Endothelial cell of umbilical vein (primary cell): ENCODE data around the gene MREG.

Source experiments
- CTCF ChIP-seq, 2 donors: IDR thresholded peaks; 1 replicate in 1 of 2; 2 replicates in 1 of 2; pipeline ENCODE4 v1.5.1; 2011; ENCODE audit warnings: low read length in 2 of 2, mild to moderate bottlenecking in 2 of 2, moderate library complexity in 2 of 2, control low read depth in 1 of 2, inconsistent platforms in 1 of 2, low read depth in 1 of 2; ENCODE audit not compliant: insufficient read depth in 1 of 2; ENCODE audit errors: extremely low read depth in 1 of 2
- EZH2 ChIP-seq: IDR thresholded peaks from 2 replicates; pipeline ENCODE4 v1.6.1; 2012; ENCODE audit warnings: borderline replicate concordance, low read depth, mild to moderate bottlenecking, moderate library complexity, low read length, inconsistent platforms; ENCODE audit not compliant: severe bottlenecking
- FOS ChIP-seq: IDR thresholded peaks from 2 replicates; pipeline ENCODE4 v1.6.1; 2011; ENCODE audit warnings: mild to moderate bottlenecking, low read length, moderate library complexity, borderline replicate concordance; ENCODE audit not compliant: insufficient read depth
- JUN ChIP-seq: IDR thresholded peaks from 2 replicates; pipeline ENCODE4 v1.6.1; 2011; ENCODE audit warnings: borderline replicate concordance, low read depth; ENCODE audit not compliant: insufficient read length, insufficient read depth
- MAX ChIP-seq: IDR thresholded peaks from 2 replicates; pipeline ENCODE4 v1.6.1; 2011; ENCODE audit not compliant: insufficient read depth, insufficient read length
- MYC ChIP-seq: IDR thresholded peaks from one replicate; pipeline ENCODE4 v1.6.1; 2011; ENCODE audit warnings: mild to moderate bottlenecking, low read depth, low read length
- POLR2A ChIP-seq: IDR thresholded peaks from 2 replicates; pipeline ENCODE4 v1.6.1; 2012; ENCODE audit warnings: low read depth, mild to moderate bottlenecking, control low read depth, low read length
- POLR2AphosphoS5 ChIP-seq: IDR thresholded peaks from 2 replicates; pipeline ENCODE4 v1.6.1; 2012; ENCODE audit warnings: low read depth, mild to moderate bottlenecking, control low read depth, low read length, moderate library complexity; ENCODE audit not compliant: insufficient read depth

GRCh38 chr2:215917953-215918620 lies 95.3 kb downstream of the MREG start:
- TF ChIP-seq POLR2A (no peak), CTCF (IDR thresholded peaks at IDR 0.05; ENCODE audit: extremely low read depth in 1 of 2, insufficient read depth in 1 of 2, low read depth in 1 of 2, low read length in 2 of 2) (no peak), POLR2AphosphoS5 (no peak), MAX (no peak), EZH2 (no peak), MYC (no peak), JUN (no peak), FOS (no peak)
